Dedifferentiated amniotic fluid mesenchymal stem cell (primary cell): ENCODE measurements around the gene CDCA3.

Experiments
- DNase-seq: peaks from one replicate; pipeline ENCODE4 v3.0.0-alpha.2; 2016; ENCODE audit errors: extremely low spot score

Gene CDCA3

GRCh38 chr12:6832125-6832524 lies 19.0 kb downstream of the CDCA3 start:
- DNase-seq, result no peak

DNA sequence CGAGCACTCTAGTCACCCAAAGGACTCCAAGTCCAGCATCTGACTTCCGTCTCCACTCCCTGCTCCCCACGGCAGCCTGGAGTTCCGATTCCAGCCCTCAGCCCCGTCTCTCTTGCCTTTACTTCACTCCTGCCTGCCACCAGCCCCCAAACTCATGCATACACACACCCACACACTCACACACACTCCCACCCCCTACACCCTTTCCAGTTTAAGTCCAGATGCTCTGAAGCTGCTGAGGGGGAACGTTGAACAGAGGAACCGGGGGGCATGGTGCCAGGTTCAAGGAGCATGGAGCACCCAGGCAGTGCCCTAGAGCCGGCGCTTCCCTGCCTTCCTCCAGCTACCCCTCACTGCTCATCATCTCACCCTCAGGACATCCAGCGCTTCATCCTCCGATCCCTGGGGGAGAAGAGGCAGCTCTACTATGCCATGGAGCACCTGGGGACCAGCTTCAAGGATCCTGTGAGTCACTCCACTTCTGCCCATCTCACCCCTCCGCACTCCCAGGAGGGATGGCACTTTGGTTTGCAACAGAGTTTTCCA lies 19.6 kb downstream of the CDCA3 start:
- DNase-seq, result no peak

GRCh38 chr12:6830999-6831398 lies 20.1 kb downstream of the CDCA3 start:
- no peak for DNase-seq

DNA sequence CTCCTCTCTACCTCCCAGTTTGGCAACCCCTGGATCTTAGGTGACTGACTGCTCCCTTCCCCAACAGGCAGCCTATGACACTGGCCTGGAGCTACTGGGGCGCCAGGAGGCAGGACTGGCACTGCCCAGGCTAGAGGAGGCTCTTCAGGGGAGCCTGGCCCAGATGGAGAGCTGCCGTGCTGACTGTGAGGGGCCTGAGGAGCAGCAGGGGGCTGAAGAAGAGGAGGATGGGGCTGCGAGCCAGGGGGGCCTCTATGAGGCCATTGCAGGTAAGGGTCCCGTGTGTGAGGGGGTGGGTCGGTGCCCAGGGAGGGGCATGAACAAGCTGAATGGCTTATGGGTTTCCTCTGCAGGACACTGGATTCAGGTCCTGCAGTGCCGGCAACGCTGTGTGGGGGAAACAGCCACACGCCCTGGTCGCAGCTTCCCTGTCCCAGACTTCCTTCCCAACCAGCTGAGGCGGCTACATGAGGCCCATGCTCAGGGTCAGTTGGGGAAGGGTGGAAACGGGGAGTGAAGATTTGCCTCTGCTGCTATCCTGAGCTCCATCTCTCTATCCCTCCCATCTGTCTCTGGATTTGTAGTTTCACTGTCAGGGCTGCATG lies 20.7 kb downstream of the CDCA3 start:
- DNase-seq, result no peak

DNA sequence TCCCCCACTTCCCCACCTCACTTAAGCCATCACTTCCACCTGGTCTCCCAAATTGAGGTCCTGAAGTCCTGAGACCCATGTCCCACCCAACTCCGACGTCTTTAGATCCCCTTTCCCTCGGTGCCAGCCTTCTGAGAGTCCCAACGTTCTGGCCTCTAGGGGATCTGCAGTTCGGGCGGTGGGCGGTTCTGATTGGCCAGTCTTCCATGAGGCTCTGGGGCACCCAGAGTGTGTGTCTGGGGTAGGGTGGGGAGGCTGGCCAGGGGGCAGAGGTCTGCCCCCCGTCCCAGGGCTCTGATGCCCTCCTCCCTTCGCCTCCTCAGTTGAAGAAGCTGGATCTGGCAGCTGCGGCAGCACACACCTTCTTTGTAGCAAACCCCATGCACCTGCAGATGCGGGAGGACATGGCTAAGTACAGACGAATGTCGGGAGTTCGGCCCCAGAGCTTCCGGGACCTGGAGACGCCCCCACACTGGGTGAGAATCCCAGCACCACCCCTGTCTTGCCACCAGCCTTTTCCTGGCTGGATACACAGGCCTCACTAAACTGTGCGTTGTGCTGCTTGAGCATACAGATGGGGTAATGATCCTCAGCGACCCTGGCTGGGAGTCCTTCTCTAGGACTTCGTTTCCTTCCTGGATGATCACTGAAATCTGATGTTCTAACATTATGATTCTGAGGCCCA lies 21.4 kb downstream of the CDCA3 start:
- DNase-seq, result peak; percentile 49

DNA sequence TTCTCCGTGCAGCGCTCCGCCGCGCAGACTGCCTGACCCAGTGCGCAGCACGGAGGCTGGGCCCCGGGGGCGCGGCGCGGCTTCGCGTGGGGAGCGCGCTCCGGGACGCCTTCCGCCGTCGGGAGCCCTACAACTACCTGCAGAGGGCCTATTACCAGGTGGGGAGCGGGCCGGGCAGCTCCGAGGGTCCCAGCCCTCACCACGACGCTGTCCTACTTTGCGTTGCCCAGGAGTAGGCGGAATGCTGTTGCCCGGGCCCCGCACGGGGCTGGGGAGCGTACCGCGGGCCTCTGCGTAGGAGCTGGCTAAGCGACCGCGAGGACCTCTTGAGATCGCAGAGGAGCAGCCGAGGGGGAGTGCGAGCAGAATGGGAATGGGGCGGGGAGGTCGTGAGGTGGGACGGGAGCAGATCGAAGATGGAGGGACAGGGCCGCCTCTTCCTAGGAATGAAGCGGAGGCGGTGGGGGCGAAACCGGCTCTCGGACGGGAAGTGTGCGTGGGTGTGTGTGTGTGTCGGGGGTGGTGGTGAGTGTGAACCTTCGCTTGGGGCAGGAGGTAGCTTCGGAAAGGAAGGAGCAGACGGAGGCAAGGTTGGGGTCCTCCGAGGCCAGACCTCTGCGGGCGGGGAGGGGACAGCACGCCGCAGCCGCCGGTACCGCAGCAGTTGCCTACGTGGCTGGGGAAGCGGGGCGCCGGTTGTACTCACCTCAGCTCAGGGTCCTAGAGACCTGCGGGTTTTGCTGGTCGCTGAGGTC lies 22.1 kb downstream of the CDCA3 start:
- DNase-seq, result no peak

GRCh38 chr12:6827982-6828780 lies 22.9 kb downstream of the CDCA3 start, which contains the start of gene P3H3:
TSS of gene P3H3 (plus strand) at chr12:6828407. CDS start at chr12:6828441, 34 bp downstream.
- no peak for DNase-seq

DNA sequence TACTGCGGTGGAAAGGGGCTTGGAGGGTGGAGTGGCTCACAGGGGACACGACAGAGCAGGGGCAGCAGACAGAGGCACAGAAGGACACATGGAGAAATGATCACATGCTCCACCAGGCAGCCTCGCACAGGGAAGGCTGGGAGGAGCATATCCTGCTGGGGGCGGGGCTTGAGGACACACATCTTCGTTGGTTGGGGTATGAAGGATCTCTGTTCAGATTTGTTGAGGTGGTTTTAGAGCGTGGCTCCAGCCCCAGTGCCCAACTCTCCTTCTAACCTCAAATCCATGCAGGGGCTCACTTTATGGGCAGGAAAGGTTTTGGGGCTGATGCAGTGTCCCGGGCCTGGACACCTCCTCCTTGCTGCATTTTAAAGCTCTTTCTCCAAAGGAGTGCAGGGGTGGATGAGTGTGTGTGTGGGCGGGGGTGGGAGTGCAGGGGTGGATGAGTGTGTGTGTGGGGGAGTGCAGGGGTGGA lies 23.6 kb downstream of the CDCA3 start:
- peak; percentile 64 for DNase-seq

DNA sequence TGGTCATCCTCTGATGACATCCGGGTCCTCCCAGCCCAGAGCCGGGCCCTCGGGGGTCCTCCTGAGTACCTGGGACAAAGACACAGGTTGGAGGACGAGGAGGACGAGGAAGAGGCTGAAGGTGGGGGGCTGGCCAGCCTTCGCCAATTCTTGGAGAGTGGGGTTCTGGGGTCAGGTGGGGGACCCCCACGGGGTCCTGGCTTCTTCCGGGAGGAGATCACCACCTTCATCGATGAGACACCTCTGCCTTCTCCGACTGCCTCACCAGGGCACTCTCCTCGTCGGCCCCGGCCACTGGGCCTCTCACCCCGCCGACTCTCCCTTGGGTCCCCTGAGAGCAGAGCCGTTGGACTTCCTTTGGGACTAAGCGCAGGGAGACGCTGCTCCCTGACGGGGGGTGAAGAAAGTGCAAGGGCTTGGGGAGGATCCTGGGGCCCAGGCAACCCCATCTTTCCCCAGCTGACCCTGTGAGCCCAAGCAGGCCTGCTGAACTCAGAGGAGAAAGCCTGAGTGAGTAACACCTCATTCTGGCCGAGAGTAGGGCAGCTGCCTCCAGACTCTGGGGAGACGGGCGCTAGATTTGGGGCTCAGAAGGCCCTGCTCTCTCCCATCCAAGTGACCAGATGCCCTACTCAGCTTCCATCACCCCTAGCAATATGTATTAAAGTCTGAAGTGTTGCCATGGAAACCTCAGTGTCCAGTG lies 24.2 kb downstream of the CDCA3 start:
- DNase-seq, result no peak

GRCh38 chr12:6826125-6826733 lies 24.9 kb downstream of the CDCA3 start:
- DNase-seq, result no peak

DNA sequence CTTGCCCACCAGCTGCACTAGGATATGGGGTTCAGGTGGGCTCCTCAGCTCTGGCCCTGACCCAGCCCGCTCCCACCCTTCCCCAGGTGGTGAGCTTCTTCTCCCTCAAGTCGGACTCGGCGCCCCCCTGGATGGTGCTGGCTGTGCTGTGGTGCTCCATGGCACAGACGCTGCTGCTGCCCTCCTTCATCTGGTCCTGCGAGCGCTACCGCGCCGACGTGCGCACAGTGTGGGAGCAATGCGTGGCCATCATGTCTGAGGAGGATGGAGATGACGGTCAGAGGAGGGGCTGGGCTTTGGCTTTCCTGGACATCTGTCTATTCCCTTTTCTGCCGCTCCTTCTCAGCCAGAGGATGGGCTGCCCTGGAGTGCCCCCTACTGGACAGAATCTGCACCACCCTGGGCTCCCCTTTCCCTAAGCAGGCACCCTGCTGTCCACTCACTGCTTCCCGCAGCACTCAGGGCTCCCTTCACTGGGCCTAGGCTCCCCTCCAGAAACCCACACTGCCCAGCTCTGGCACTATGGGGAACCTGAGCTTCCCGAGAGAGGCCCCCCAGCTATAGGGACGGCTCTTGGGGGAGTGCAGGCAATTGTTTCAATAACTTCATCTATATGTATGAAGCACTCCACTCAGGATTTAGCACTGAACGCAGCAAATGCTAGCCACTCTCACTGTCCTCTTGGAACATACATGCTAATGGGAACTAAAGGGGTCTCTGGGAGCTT lies 25.5 kb downstream of the CDCA3 start:
- DNase-seq, result peak; percentile 77

DNA sequence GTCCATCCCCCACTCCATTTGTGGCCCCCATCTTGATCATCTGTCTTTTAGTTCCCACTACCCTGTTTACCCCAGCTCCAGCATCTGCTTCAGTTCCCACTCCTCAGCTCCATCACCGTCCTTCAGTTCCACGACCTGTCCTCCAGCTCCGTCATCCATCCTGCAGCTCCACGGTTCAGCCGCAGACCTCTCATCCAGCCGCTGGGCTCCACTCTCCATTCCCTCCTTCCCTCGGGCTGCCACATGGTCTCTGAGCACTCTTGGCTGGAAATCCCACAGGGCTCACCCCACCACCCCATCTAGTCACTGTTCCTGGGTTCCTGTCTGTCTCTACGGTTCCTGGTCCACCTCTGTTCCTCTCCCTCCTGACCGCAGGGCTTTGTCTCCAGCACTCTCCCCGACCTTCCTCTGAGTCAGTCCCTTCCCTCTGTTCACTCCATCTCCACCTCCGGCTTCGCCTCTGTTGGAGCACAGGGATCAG lies 26.1 kb downstream of the CDCA3 start:
- no peak for DNase-seq

DNA sequence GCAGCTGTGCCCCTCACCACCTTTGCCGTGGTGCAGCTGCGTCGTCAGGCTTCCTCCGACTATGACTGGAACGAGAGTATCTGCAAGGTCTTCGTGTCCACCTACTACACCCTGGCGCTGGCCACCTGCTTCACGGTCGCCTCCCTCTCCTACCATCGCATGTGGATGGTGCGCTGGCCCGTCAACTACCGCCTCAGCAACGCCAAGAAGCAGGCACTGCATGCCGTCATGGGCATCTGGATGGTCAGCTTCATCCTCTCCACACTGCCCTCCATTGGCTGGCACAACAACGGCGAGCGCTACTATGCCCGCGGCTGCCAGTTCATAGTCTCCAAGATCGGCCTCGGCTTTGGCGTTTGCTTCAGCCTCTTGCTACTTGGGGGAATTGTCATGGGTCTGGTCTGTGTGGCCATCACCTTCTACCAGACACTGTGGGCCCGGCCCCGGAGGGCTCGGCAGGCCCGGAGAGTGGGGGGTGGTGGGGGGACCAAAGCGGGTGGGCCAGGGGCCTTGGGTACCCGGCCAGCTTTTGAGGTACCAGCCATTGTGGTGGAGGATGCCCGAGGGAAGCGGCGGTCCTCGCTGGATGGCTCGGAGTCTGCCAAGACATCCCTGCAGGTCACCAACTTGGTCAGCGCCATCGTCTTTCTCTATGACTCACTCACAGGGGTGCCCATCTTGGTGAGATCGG lies 26.9 kb downstream of the CDCA3 start:
- DNase-seq, result no peak

GRCh38 chr12:6823182-6824084 lies 27.7 kb downstream of the CDCA3 start:
- DNase-seq, result no peak

GRCh38 chr12:6822426-6823135 lies 28.5 kb downstream of the CDCA3 start:
- DNase-seq, result no peak

DNA sequence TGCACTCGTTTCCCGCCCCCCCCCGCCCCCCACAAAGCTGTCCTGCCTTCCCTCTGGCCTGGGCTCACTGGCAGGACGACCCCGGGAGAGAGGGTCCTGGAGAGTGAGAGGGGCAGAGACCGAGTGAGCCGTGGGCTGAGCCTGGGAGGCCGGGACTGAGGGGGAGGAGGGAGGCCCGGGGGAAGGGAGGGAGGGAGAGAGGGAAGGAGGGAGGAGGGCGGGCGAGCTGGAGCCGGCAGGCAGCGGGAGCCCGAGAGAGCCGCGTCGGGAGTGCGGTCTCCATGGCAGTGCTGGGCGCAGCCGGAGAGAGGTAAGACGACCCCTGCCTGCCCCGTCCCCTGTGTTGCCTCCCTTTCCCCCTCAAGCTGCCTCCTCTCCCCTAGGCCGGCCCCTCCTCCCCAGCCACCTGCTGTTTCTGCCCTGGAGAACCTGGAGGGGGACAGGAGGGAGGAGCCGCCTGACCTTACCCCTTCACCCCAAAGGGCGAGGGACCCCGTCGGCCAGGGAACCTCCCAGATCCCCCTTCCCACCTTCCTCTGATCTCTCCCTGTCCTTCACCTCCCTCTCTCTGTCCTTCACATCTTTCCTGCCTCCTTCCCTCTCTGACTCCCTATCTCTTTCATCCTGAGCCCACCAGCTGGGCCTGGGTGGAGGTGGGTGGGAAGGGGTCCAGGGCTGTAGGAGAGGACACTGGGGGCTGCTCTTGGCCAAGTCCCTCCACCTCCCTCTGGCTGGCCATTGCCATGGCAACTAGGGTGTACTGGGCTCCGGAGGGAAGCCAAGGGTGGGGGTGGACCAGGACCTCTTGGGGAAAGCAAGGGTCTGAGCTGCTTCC lies 29.3 kb downstream of the CDCA3 start, which contains the start of gene GPR162:
GPR162 (plus strand) TSS at position 231 of the 835 bp plus-strand sequence. CDS start 2,078 bp downstream, outside the sequence.
- DNase-seq, result peak; percentile 27
